Natural killer cell (primary cell): ENCODE data around the gene CEP135. TPM values are rescaled to one million over a fixed set of nuclear protein-coding genes. Genes with fewer than 3 reads are reported as not detected.

Experiments
- ATAC-seq, 3 donors: fragments of 150-1000 bp in 2 of 3; fragments of 200-7000 bp in 1 of 3; cut with Tn5 transposase; 1 replicate in 1 of 3; 2 replicates in 2 of 3; pipeline ENCODE4 v1.10.0; 2021; ENCODE audit warnings: mild to moderate bottlenecking in 2 of 3, moderate library complexity in 2 of 3
- DNase-seq, 2 donors: peaks; one replicate each; pipeline versions ENCODE4 v3.0.0 to v3.0.0-alpha.2; 2013 to 2021; ENCODE audit warnings: mixed read lengths in 1 of 2
- H3K27ac ChIP-seq: one replicate; pipeline ENCODE4 v1.5.1; 2013; ENCODE audit warnings: mild to moderate bottlenecking, low read length
- H3K27me3 ChIP-seq: one replicate; pipeline ENCODE4 v1.6.1; 2013; ENCODE audit warnings: low read length; ENCODE audit not compliant: control insufficient read depth, insufficient read depth
- H3K36me3 ChIP-seq: one replicate; pipeline ENCODE4 v1.6.1; 2013; ENCODE audit warnings: low read length; ENCODE audit not compliant: control insufficient read depth, insufficient read depth
- H3K4me1 ChIP-seq: one replicate; pipeline ENCODE4 v1.6.1; 2013; ENCODE audit warnings: low read length; ENCODE audit not compliant: control insufficient read depth, insufficient read depth
- H3K4me3 ChIP-seq: one replicate; pipeline ENCODE4 v1.5.1; 2013; ENCODE audit warnings: low read length
- H3K9me3 ChIP-seq: one replicate; pipeline ENCODE4 v1.6.1; 2013; ENCODE audit warnings: low read length; ENCODE audit not compliant: control insufficient read depth, insufficient read depth
- H3K27ac Mint-ChIP-seq, 2 donors: one replicate each; pipeline ENCODE4 v1.8.0; 2022; ENCODE audit warnings: mild to moderate bottlenecking in 2 of 2, mixed read lengths in 2 of 2, moderate library complexity in 1 of 2
- H3K27me3 Mint-ChIP-seq, 2 donors: one replicate each; pipeline ENCODE4 v1.8.0; 2022; ENCODE audit warnings: low read depth in 2 of 2, mixed read lengths in 2 of 2
- H3K36me3 Mint-ChIP-seq: one replicate; pipeline ENCODE4 v1.8.0; 2022; ENCODE audit warnings: mixed read lengths
- H3K4me1 Mint-ChIP-seq, 2 donors: one replicate each; pipeline ENCODE4 v1.8.0; 2022; ENCODE audit warnings: mixed read lengths in 2 of 2
- H3K4me3 Mint-ChIP-seq: one replicate; pipeline ENCODE4 v1.8.0; 2022; ENCODE audit warnings: mild to moderate bottlenecking, moderate library complexity, mixed read lengths
- H3K9me3 Mint-ChIP-seq, 2 donors: one replicate each; pipeline ENCODE4 v1.8.0; 2022; ENCODE audit warnings: mixed read lengths in 2 of 2
- WGBS: methylation state at CpG from one replicate; pipeline ENCODE4 v1.1.7; 2013; ENCODE audit warnings: missing lambda C conversion rate; ENCODE audit not compliant: insufficient coverage; 5-methylcytosine and 5-hydroxymethylcytosine counted together
- intact Hi-C: fragments of 100-400 bp; cut with micrococcal nuclease; formaldehyde crosslinking; loops from one replicate; pipeline ENCODE4 v1.14.2; 2022
- total RNA-seq, 4 donors: library from RNA; stranded (reverse); fragments of 120-200 nt in 1 of 4; gene quantifications; one replicate each; pipeline versions ENCODE4 v1.2.3 to v1.2.4, GENCODE V29; 2013 to 2022
- TF ChIP-seq, protein P1 (sequence below): fragments of 200-600 bp; IDR thresholded peaks from one replicate; pipeline ENCODE4 v1.8.0; 2022; ENCODE audit warnings: antibody characterized with exemption

CEP135 gene
- total RNA-seq, 3 donors from 2014 or later (not counting 1 experiment from before 2014, with no cell fraction given), result 18.7 to 24.4 (median 19.9) TPM

DNA sequence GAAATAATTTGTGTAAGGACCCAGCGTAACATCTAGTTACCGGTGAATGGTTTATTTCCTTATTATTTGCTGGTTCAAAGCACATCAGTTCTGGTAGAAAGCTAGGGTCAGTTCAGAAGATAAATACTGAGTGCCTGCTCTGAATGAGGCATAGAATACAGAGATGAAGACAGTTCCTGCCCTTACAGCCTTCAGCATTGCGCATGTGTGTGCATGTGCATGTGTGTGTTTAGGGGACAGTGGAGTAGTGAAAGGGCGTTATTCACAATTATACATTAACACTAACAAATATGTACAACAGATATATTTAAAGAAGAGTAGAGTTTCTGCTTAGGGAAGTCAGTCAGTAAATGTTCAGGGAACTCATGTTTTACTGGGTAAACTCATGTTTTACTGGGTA, 29.1 kb downstream of the CEP135 start:
- no peak overlapping the region for H3K4me3 ChIP-seq
- DNase-seq (no peak), ATAC-seq (no peak)
- peaks cover 28% of the 10 kb centered on the region for H3K36me3 Mint-ChIP-seq
- no peaks in the 10 kb centered on the region for H3K4me1 ChIP-seq
- H3K27me3 ChIP-seq, result no peaks in the 10 kb centered on the region
- no peaks in the 10 kb centered on the region for H3K27me3 Mint-ChIP-seq
- H3K27ac ChIP-seq, result no peak overlapping the region
- peaks cover 36% of the 10 kb centered on the region for H3K36me3 ChIP-seq
- H3K4me1 Mint-ChIP-seq, result no peaks in the 10 kb centered on the region
- H3K9me3 Mint-ChIP-seq, result no peaks in the 10 kb centered on the region
- intact Hi-C loops, result no loop called here
- WGBS, result 97% methylated on average over 2 of the region's 4 CpGs
- TF ChIP-seq, protein P1, sequence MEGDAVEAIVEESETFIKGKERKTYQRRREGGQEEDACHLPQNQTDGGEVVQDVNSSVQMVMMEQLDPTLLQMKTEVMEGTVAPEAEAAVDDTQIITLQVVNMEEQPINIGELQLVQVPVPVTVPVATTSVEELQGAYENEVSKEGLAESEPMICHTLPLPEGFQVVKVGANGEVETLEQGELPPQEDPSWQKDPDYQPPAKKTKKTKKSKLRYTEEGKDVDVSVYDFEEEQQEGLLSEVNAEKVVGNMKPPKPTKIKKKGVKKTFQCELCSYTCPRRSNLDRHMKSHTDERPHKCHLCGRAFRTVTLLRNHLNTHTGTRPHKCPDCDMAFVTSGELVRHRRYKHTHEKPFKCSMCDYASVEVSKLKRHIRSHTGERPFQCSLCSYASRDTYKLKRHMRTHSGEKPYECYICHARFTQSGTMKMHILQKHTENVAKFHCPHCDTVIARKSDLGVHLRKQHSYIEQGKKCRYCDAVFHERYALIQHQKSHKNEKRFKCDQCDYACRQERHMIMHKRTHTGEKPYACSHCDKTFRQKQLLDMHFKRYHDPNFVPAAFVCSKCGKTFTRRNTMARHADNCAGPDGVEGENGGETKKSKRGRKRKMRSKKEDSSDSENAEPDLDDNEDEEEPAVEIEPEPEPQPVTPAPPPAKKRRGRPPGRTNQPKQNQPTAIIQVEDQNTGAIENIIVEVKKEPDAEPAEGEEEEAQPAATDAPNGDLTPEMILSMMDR, result no peak
- H3K4me3 Mint-ChIP-seq, result no peak overlapping the region
- H3K27ac Mint-ChIP-seq, result no peak overlapping the region
- H3K9me3 ChIP-seq, result no peaks in the 10 kb centered on the region

DNA sequence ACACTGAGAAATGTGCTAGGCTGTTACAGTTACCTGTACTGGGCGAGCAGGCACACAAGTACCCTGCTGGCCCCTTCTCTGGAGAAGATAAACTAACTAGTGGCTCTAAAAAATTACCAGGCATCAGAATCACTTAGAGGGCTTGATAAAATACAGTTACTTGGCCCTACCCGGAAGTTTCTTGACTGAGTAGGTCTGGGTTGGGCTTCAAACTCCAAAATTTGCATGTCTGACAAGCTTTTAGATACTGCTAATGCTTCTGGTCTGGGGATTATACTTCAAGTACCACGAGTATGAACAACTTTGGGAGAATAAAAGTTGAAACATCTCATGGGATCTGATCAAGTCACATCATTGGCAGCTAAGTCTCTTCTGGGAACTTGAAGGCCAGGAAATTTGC, 30.8 kb downstream of the CEP135 start:
- no peak overlapping the region for H3K4me3 Mint-ChIP-seq
- no peaks in the 10 kb centered on the region for H3K27me3 ChIP-seq
- DNase-seq, result no peak

DNA sequence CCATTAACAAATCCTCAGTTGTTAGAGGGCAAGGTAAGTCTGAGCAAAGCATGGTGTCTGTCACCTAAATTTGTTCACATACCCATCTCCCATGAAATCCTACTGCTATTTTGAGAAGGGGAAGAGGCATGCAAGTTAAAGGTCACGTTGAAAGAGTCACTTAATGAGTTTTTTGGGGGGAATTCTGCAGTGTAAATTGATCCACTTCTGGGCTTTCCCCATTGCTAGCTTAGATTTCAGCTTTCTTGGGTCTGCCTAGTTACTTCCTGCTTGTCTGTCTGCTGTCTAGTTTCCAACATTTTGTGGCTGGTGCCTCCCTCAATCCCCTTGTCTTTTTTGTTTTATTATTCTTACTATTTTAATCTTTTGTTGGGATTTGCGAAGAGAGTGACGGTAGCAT, 32.0 kb downstream of the CEP135 start:
- Histone ChIP-seq H3K4me1 (no peaks in the 10 kb centered on the region), H3K27me3 (no peaks in the 10 kb centered on the region), H3K9me3 (no peaks in the 10 kb centered on the region), H3K27ac (no peak overlapping the region), H3K36me3 (peaks cover 31% of the 10 kb centered on the region), H3K4me3 (no peak overlapping the region)
- ATAC-seq (no peak), DNase-seq (no peak)
- Mint-ChIP-seq H3K4me3 (no peak overlapping the region), H3K4me1 (no peaks in the 10 kb centered on the region), H3K27ac (no peak overlapping the region), H3K9me3 (no peaks in the 10 kb centered on the region), H3K27me3 (no peaks in the 10 kb centered on the region), H3K36me3 (peaks cover 27% of the 10 kb centered on the region)
- TF ChIP-seq, protein P1, result no peak
- 90% methylated on average over 1 of the region's 3 CpGs for WGBS
- intact Hi-C loops, result no loop called here

More for the DNA sequence above, 30.8 kb downstream of the CEP135 start:
- intact Hi-C loops, result no loop called here
- Mint-ChIP-seq H3K4me1 (no peaks in the 10 kb centered on the region), H3K36me3 (peaks cover 36% of the 10 kb centered on the region), H3K27me3 (no peaks in the 10 kb centered on the region), H3K27ac (no peak overlapping the region), H3K9me3 (no peaks in the 10 kb centered on the region)
- no peak overlapping the region for H3K4me3 ChIP-seq
- peaks cover 33% of the 10 kb centered on the region for H3K36me3 ChIP-seq
- no peak overlapping the region for H3K27ac ChIP-seq
- H3K9me3 ChIP-seq, result no peaks in the 10 kb centered on the region
- no peaks in the 10 kb centered on the region for H3K4me1 ChIP-seq
- no peak for ATAC-seq
- TF ChIP-seq, protein P1, result no peak
- 87% methylated on average over 3 of the region's 3 CpGs for WGBS

DNA sequence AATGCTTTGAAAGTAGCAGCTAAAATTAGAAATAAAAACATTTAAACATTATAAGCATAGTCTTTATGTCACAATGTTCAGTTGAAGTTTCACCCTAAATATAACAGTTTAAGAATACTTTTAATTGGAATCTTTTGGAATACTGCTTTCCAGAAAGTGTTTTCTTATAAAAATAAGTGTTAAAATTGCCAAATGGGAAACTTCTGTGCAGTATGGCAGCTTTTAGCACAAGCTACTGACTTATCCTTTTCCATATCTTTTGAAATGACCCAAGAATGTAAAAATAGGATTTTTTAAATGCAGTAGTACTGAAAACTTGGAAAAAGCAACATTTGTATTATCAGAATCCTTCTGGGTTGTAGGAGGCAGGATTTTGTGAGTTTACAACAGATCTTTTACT, 34.2 kb downstream of the CEP135 start:
- Histone ChIP-seq H3K36me3 (peaks cover 41% of the 10 kb centered on the region), H3K4me3 (no peak overlapping the region), H3K27ac (no peak overlapping the region), H3K4me1 (no peaks in the 10 kb centered on the region), H3K9me3 (no peaks in the 10 kb centered on the region), H3K27me3 (no peaks in the 10 kb centered on the region)
- no peak for DNase-seq
- H3K4me3 Mint-ChIP-seq, result no peak overlapping the region
- peaks cover 26% of the 10 kb centered on the region for H3K36me3 Mint-ChIP-seq
- intact Hi-C loops, result no loop called here
- no peak for ATAC-seq
- TF ChIP-seq, protein P1, result no peak
- H3K27me3 Mint-ChIP-seq, result no peaks in the 10 kb centered on the region
- H3K9me3 Mint-ChIP-seq, result no peaks in the 10 kb centered on the region
- H3K27ac Mint-ChIP-seq, result no peak overlapping the region
- H3K4me1 Mint-ChIP-seq, result no peaks in the 10 kb centered on the region
